WERI-Rb-1 (cell line): Measurements from ENCODE around the gene GLIPR1.
"Not testable (repeated sequence)": the region's sequence is repeated elsewhere in the genome, so short reads cannot be mapped to it uniquely, and the experiment has no call there.

Source experiments
- DNase-seq: peaks from one replicate; pipeline ENCODE4 v3.0.0-alpha.2; 2020
- H3K27ac ChIP-seq: fragments of 250-450 bp; sonication (Bioruptor Pico); 2 replicates; pipeline ENCODE4 v1.5.1; 2020; ENCODE audit warnings: mild to moderate bottlenecking, moderate library complexity
- H3K27me3 ChIP-seq: fragments of 250-450 bp; sonication (Bioruptor Pico); 2 replicates; pipeline ENCODE4 v1.5.1; 2021; ENCODE audit warnings: mild to moderate bottlenecking, low read depth, moderate library complexity; ENCODE audit not compliant: insufficient read depth, severe bottlenecking
- H3K36me3 ChIP-seq: fragments of 250-450 bp; sonication (Bioruptor Pico); 2 replicates; pipeline ENCODE4 v1.5.1; 2020; ENCODE audit warnings: mild to moderate bottlenecking, moderate library complexity
- H3K4me3 ChIP-seq: 2 replicates; pipeline ENCODE4 v1.5.1; 2011; ENCODE audit warnings: low read depth, mild to moderate bottlenecking, control low read depth, low read length
- H3K9me3 ChIP-seq: fragments of 250-450 bp; sonication (Bioruptor Pico); 2 replicates; pipeline ENCODE4 v1.5.1; 2021; ENCODE audit warnings: mild to moderate bottlenecking, moderate library complexity; ENCODE audit not compliant: severe bottlenecking
- CTCF ChIP-seq: IDR thresholded peaks from 2 replicates; pipeline ENCODE4 v1.5.1; 2011; ENCODE audit warnings: low read depth, mild to moderate bottlenecking, control low read depth, inconsistent platforms, low read length

Gene GLIPR1

GRCh38 chr12:75455839-75456238 lies 24.7 kb upstream of the GLIPR1 start:
- no peak for TF ChIP-seq CTCF
- Histone ChIP-seq H3K4me3 (no peak overlapping the region), H3K36me3 (no peaks in the 10 kb centered on the region), H3K27ac (no peak overlapping the region), H3K27me3 (no peaks in the 10 kb centered on the region), H3K9me3 (no peaks in the 10 kb centered on the region)
- no peak for DNase-seq

GRCh38 chr12:75457191-75457590 lies 23.4 kb upstream of the GLIPR1 start:
- Histone ChIP-seq H3K27me3 (no peaks in the 10 kb centered on the region), H3K36me3 (no peaks in the 10 kb centered on the region), H3K4me3 (no peak overlapping the region), H3K9me3 (no peaks in the 10 kb centered on the region), H3K27ac (no peak overlapping the region)
- no peak for TF ChIP-seq CTCF
- DNase-seq = no peak

GRCh38 chr12:75457866-75458265 lies 22.7 kb upstream of the GLIPR1 start:
- H3K27me3 ChIP-seq, H3K36me3 ChIP-seq, H3K9me3 ChIP-seq, H3K27ac ChIP-seq, H3K4me3 ChIP-seq, DNase-seq: not testable (repeated sequence)

- Histone ChIP-seq H3K27ac (no peak overlapping the region), H3K9me3 (peaks cover 2% of the 10 kb centered on the region), H3K36me3 (no peaks in the 10 kb centered on the region), H3K27me3 (no peaks in the 10 kb centered on the region), H3K4me3 (no peak overlapping the region)
- DNase-seq = no peak
- no peak for TF ChIP-seq CTCF
These were observed 20.8 kb upstream of the GLIPR1 start for GRCh38 chr12:75459755-75460154.

- Histone ChIP-seq H3K27ac (no peak overlapping the region), H3K9me3 (peaks cover 4% of the 10 kb centered on the region), H3K4me3 (no peak overlapping the region), H3K27me3 (no peaks in the 10 kb centered on the region), H3K36me3 (no peaks in the 10 kb centered on the region)
- no peak for DNase-seq
- TF ChIP-seq CTCF = no peak
These were observed 20.4 kb upstream of the GLIPR1 start for GRCh38 chr12:75460204-75460603.

- no peak for TF ChIP-seq CTCF
- Histone ChIP-seq H3K36me3 (no peaks in the 10 kb centered on the region), H3K27ac (no peak overlapping the region), H3K4me3 (no peak overlapping the region), H3K9me3 (no peaks in the 10 kb centered on the region), H3K27me3 (no peaks in the 10 kb centered on the region)
- no peak for DNase-seq
These were observed 8.4 kb upstream of the GLIPR1 start for GRCh38 chr12:75471902-75472890.
